Pulmonary artery endothelial cell (primary cell): ENCODE results near the gene FGGY. TPM values are rescaled to one million over a fixed set of nuclear protein-coding genes. Genes with fewer than 3 reads are reported as not detected.
"Not testable (repeated sequence)": the region's sequence is repeated elsewhere in the genome, so short reads cannot be mapped to it uniquely, and the experiment has no call there.

ENCODE experiments used
- DNase-seq: peaks from one replicate; pipeline ENCODE4 v3.0.0-alpha.2; 2011; ENCODE audit warnings: low read depth, low spot score
- total RNA-seq: library from RNA; depleted of rRNA; stranded (reverse); fragments of >200 nt; gene quantifications from 2 replicates; pipeline ENCODE4 v1.2.3, GENCODE V29; 2014

Gene FGGY
- total RNA-seq, 1 donor from 2014 or later, result 9.3 TPM

- DNase-seq, result no peak
Measured at GRCh38 chr1:59539961-59540681, 243.2 kb downstream of the FGGY start.

- no peak for DNase-seq
Measured at GRCh38 chr1:59541161-59541560, 244.3 kb downstream of the FGGY start.

DNA sequence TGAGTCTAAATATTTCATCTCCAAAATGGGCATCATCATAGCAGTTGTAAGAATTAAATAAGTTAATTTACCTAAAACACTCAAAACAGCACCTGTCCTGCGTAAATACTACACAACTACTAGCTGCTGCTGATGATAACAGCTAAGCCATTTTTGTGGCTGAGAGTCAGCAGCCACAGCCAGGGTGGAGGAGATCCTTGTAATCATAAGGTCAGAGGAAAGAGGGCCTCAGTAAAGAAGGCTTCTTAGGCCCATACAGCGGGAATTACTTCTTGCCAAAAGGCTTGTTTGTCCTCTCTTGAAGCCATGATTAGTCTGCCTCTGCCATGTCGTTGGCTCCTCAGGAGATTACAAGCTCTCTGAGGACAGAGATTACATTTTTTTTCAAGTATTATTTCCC, 245.0 kb downstream of the FGGY start:
- DNase-seq, result no peak

DNA sequence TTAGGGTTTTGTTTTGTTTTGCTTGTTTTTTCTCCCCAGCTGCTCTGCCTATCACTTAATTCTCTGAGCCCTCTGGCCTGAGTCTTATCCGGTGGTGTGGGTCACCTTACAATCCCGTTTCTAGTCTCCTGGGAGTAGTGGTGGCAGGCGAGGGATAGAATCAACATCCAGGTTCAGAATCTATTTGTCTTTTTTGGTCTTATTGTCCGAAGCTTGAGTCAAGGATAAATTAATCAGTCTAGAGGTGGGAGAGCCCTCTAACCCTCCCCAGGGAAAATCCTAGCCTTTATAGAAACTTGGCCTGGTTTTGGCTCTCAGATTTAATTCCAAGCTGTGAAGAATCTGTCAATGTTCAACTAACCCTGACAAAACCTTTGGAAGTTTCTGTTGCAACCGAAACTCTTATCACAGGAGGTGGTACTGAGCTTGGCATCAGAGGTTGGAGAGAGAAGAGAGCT, 246.3 kb downstream of the FGGY start:
- DNase-seq, result no peak

DNA sequence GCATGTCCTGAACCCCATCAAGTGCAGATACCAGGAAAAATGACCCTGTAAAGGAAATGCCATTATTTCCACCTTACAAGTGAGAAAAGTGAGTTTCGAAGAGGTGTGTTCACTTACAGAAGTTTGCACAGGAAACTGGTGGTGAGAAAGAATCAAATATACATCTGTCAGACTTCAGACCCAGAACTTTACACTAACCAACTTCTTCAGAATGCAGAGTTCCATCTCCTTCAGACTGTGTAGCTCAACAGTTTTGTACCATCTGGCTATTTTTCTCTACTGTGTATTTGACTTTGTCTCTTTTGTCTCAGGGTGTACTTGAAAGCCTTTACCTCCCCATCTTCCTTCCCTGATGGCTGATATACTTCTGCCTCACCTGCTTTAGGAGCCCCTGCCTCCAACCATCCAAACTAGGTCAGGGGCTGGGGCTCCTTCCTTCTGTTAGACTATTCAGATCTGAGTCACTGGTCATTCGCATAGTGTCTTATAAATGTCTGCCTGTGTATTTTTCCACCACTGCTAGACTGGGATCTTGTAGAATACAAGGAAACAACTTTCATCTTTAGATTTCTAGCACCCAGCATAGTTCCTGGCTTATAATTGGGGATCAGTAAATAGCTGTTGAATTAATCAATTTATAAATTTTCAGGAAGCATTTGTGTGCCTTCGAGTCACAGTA, 247.9 kb downstream of the FGGY start:
- no peak for DNase-seq

DNA sequence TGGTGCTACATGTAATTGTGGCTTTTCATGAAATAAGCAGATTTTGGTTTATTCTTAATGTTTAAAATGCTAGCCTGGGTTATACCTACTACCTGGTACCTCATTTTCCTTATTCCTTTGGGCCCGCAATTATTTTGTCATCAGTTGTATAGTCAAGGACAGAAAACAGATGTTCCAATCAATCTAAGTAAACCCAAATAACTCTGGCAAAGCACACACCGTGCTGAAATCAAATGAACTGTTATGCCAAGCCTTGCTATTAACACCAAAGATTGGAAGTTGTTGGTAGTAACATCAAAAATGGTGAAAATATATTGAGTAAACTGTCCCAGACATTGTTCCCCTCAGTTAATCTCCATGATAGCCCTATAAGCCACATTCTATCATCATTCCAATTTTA, 248.9 kb downstream of the FGGY start:
- DNase-seq, result no peak

DNA sequence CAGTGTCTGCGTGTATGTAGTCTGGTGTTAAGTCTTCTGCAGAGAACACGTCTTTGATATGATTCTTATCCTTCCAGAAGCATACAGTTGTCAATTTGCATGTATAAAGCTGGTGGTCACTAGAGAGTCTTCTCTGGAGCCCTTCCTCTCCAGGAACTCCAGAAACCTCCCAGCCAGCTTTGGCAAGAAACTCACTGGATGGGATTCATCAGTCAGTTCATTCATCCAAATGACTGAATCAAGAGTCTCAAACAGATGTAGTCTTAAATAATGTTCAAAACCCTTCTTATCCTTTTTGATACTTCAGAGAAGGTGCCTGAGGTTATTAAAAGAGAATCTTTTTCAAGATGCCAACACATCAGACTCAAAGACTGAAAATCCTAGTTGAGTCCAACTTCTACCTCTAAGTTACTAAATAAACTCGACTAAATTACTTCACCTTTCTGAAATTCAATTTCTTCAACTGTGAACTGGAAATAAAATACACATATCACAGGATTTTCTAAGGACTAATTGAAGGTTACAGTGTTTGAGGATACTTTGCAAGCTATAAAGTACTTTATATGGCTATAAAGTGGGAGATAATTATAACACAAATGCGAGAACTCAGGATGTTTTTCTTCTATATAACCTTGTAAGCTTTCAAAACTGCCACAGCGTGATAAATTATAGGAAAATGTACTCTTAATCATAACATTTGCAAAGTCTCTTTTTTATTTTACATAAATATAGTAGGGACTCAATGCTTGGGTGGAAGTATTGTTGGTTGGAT, 252.4 kb downstream of the FGGY start:
- DNase-seq, result no peak

DNA sequence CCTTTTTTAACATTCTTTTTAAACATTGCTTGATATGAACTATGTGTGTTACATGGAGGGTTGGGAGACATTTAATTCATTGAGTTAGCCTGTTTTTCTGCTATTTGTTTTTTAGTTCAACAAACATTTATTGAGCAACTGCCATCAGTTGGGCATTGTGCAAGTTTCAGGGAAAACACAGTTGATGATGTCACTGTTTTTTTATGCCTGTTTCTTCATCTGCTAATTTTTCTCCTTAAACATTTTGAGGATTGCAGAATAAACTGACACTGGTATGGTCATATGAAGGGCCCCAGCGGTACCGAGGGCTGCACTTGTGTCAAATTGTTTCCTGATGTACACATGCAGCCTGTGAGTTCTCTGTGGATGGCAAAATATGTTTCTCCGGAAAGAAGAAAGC, 253.0 kb downstream of the FGGY start:
- DNase-seq, result no peak

DNA sequence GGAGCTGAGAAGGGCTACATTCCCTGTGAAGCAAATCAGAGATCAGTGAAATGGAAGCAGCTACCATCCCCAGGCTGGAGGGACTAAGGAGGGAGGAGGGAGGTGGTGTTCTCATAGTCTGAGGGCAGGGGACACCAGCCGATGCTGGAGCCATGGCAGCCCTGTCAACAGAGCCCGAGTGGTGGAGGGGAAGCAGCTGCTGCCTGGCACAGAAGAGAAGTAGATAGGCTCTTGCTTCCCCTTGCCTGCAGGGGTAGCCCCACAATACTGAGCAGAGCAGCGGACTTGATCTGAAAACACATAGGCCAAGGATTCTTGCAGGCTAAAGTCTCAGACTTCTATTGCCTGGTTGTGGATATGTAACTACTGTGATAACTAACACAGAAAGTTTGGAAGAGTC, 255.1 kb downstream of the FGGY start:
- DNase-seq, result no peak

- DNase-seq, result no peak
Measured at GRCh38 chr1:59553371-59553770, 256.5 kb downstream of the FGGY start.

DNA sequence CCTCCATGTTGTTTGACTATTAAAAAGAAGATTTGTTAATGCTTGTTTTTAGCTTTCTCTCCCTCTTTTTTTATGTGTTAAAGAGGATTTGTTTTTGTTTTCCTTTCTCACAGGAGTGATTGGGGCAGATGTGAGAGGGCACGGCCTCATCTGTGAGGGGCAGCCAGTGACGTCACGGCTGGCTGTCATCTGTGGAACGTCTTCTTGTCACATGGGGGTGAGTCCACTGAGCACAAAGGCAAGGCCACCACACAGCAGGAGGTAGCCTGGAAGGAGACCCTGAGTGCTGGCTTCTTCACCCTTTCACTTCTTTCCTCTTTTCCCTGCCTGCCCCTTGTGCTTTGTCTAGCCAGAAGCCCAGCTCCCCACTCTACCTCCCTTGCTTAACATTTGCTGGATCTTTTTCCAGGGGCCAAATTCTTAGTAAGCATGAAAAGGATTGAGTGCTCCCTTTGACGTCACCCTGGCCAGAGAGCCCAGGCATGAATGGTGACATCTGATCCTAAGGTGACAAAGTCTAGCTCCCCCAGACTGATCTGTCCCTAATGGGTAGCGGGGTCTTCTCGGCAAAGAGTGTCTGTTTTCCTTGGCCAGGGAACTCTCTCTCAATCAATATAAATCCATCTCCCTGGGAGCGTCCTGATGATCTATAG, 257.2 kb downstream of the FGGY start:
- no peak for DNase-seq

- no peak for DNase-seq
Measured at GRCh38 chr1:59554752-59555151, 257.9 kb downstream of the FGGY start.

- DNase-seq, result no peak
Measured at GRCh38 chr1:59556398-59556797, 259.5 kb downstream of the FGGY start.

DNA sequence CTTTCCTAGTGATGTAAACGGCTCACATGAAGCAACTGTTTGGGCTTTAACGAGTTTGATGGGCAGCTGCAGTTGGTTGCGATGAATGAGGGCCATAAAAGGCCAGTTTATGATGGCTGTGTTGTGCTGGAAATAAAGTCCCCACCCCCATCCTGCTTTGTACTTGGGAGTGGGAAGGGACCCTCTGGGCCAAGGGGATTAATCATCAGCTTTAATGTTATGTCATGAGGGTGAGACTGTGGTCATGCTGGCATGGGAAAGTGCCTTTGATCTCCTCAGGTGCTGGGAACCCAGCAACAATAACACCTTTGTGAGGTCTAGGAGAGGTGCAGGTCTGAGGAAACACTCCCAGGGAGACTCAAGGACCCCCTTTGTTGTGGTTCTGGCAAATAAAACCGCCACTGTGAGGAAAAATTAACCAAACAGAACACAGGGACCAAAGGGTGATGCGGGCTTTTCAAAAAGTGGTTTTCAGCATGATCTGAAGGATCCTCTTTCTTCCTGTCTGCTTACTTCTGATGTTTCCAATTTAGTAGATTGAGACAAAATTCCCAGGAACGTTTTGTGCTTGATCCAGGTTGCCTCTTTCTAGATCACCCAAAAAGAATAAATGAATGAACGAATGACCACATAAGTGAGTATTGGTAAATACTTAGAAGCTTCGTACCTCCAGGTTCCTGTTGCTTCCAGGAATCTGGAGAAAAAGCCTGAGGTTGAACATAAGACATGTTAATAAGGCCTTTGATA, 260.1 kb downstream of the FGGY start:
- no peak for DNase-seq

- DNase-seq, result no peak
Measured at GRCh38 chr1:59557549-59557885, 260.6 kb downstream of the FGGY start.

DNA sequence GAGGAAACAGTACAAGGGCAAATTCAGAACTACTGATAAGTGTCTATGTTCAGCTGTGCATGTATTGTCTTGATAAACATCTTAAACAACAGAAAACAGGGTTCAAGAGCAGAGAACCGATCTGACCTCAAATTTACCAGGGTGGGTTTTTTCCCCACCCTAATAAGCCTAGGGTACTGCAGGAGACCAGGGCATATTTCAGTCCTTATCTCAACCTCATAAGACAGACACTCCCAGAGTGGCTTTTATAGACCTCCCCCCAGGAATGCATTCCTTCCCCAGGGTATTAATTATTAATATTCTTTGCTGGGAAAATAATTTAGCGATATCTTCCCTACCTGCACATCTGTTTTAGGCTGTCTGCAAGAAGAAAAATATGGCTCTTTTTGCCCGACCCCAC, 261.7 kb downstream of the FGGY start:
- DNase-seq, result not testable (repeated sequence)

DNA sequence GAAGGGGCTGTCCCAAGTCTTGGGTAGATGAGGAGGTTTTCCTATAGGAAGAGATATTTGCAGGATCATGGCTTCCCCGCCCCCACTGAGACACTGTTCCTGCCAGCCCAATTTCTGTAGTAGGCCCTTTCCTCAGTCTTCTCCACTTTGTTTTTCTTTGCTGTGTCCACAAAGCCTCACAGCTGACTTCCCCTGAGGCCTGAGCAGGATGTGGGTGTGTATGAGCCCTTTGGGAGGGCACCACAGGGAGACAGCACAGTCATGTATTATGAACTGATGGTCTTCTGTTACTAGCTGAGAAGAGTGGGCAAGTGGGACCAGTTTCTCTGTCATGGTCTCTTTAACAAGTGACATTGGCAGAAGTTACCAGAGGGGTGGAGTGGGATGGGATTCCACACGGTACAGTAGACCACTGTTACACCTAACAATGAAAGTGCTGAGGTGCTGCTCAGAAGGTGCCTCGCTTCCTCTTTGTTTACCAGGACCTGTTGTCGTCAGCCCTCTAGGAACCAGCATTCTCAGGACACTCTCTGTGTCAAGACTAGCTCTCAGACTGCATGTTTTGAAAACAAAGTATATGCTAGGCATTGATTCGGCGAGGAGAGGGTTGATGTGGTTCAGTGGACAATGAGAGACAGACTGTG, 264.0 kb downstream of the FGGY start:
- no peak for DNase-seq

DNA sequence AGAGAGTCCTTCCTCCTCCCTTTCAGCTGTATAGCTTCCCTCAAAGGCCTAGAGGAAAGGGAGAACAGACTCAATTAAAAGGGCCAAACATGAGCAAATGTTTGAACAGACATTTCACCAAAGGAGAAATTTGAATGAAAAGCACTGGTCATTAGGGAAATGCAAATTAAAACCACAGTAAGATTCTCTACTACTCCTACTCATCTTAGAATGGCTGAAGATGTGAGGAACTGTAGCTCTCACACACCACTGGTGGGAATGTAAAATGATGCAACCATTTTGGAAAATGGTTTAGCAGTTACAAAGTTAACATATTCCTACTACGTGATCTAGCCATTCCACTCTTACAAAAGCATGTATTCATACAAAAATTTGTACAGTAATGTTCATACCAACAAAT, 264.9 kb downstream of the FGGY start:
- DNase-seq, result no peak

GRCh38 chr1:59564192-59564891, 267.4 kb downstream of the FGGY start:
- no peak for DNase-seq
